Transverse colon (tissue), 4 donors: ENCODE data around the gene BUB3. TPM values are rescaled to one million over a fixed set of nuclear protein-coding genes. Genes with fewer than 3 reads are reported as not detected.

ENCODE experiments used
- DNase-seq: peaks from one replicate; pipeline ENCODE4 v3.0.0-alpha.2; 2019
- H3K27ac ChIP-seq, 4 donors: fragments of 200-600 bp; sonication (generic); 2 replicates each; pipeline ENCODE4 v1.5.1; 2016 to 2018; ENCODE audit warnings: inconsistent platforms in 4 of 4
- H3K27me3 ChIP-seq: fragments of 200-600 bp; sonication (generic); 2 replicates; pipeline ENCODE4 v1.5.1; 2017; ENCODE audit warnings: inconsistent platforms
- H3K36me3 ChIP-seq, 4 donors: fragments of 200-600 bp; sonication (generic); 2 replicates each; pipeline ENCODE4 v1.5.1; 2017 to 2019; ENCODE audit warnings: inconsistent platforms in 4 of 4
- H3K4me1 ChIP-seq, 4 donors: fragments of 200-600 bp; sonication (generic); 2 replicates each; pipeline ENCODE4 v1.5.1; 2017 to 2020; ENCODE audit warnings: inconsistent platforms in 4 of 4
- H3K4me3 ChIP-seq, 4 donors: fragments of 200-600 bp; sonication (generic); 1 replicate in 1 of 4; 2 replicates in 3 of 4; pipeline versions ENCODE4 v1.5.1 to v1.6.1; 2017 to 2019; ENCODE audit warnings: inconsistent platforms in 4 of 4
- H3K9me3 ChIP-seq, 2 donors: fragments of 200-600 bp; sonication (generic); 2 replicates each; pipeline ENCODE4 v1.5.1; 2017 to 2019; ENCODE audit warnings: inconsistent platforms in 2 of 2
- EP300 ChIP-seq: sonication (generic); formaldehyde crosslinking; IDR thresholded peaks from one replicate; pipeline ENCODE4 v1.6.1; 2017; ENCODE audit warnings: antibody characterized with exemption, low read depth
- POLR2A ChIP-seq: fragments of 450-650 bp; IDR thresholded peaks from one replicate; pipeline ENCODE4 v1.6.1; 2016; ENCODE audit warnings: antibody characterized with exemption, mild to moderate bottlenecking, moderate library complexity
- POLR2AphosphoS5 ChIP-seq, 3 donors: sonication (generic); formaldehyde crosslinking; IDR thresholded peaks; one replicate each; pipeline ENCODE4 v1.6.1; 2016; ENCODE audit warnings: antibody characterized with exemption in 3 of 3
- WGBS, 2 donors: methylation state at CpG; one replicate each; pipeline ENCODE4 v1.1.5; 2018; ENCODE audit warnings: low coverage in 1 of 2; 5-methylcytosine and 5-hydroxymethylcytosine counted together
- in situ Hi-C, 4 donors: fragments of 200-750 bp; cut with MboI; loops; one replicate each; pipeline versions ENCODE4 v1.15.0 to v1.15.1; 2017; ENCODE audit warnings: low sequenced_read_pairs in 3 of 4, low pct_ligation_motif_present in 1 of 4, low pct_unique_long_range_greater_than_20kb in 1 of 4
- intact Hi-C: fragments of 100-400 bp; cut with DNase I; formaldehyde crosslinking; loops from one replicate; pipeline ENCODE4 v1.15.1; 2023; ENCODE audit warnings: low total_unique reads
- total RNA-seq, 4 donors: library from RNA; depleted of rRNA; stranded (reverse); fragments of >200 nt; gene quantifications; one replicate each; pipeline ENCODE4 v1.1.0, GENCODE V29; 2016
- TF ChIP-seq, protein P1 (sequence below), 5 experiments: fragments of 200-600 bp in 3 of 5; fragments of 450-650 bp in 2 of 5; sonication (generic) in 3 of 5; IDR thresholded peaks; 1 replicate in 2 of 5; 2 replicates in 3 of 5; pipeline ENCODE4 v1.5.1; 2016 to 2017; ENCODE audit warnings: antibody characterized with exemption in 5 of 5, inconsistent platforms in 3 of 5, mild to moderate bottlenecking in 2 of 5, moderate library complexity in 1 of 5

The BUB3 gene
- total RNA-seq, 4 donors from 2014 or later: 22.1 to 91.1 (median 54.9) TPM

DNA sequence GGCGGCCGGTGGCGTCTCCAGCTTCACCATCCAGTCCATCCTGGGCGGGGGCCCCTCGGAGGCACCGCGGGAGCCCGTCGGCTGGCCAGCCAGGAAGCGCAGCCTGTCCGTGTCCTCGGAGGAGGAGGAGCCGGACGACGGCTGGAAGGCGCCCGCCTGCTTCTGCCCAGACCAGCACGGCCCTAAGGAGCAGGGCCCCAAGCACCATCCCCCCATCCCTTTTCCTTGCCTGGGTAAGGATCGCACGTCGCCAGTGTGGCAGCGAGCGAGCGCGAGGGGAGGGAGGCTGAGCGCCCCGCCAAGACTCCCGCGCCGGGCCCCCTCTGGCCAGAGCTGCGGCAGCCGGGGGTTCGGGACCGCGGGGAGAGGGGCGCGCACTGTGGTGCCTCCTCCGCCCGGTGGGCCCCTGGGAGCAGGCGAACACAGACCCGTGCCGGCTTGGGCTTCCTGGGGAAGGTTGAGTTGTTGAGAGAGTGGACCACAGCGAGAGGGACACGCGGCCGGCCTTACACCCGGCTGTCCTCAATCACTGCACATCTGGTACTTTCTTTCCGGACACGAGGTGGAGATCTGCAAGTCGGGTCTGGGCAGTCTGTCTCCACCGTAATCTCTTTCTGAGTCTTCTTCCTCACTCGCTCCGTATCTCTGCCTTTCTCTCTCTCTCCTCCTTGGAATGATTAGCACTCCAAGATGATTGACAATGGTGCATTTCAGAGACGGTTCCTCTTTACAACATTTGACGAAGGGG lies 5.6 kb upstream of the BUB3 start:
- H3K36me3 ChIP-seq: no peaks in the 10 kb centered on the region
- intact Hi-C loops: no loop called here
- in situ Hi-C loops: loop anchor here in 1 of 4 donors (25.0 kb wide), 1 partner anchor 414 kb away; no protein-coding TSS in a partner anchor
- peaks cover 10 to 55% (median 41%) of the 10 kb centered on the region in 4 donors for H3K4me1 ChIP-seq
- H3K9me3 ChIP-seq: no peaks in the 10 kb centered on the region
- no peak for DNase-seq
- peaks cover 99% of the 10 kb centered on the region for H3K27me3 ChIP-seq
- H3K4me3 ChIP-seq: peak overlapping the region in 1 of 4 donors; percentile 26
- 11% methylated on average over 26 of the region's 55 CpGs; no CpG with 5 or more reads in 1 of the 2 donors for WGBS, 2 donors
- no peak for TF ChIP-seq POLR2AphosphoS5 (IDR thresholded peaks at IDR 0.05)
- no peak overlapping the region for H3K27ac ChIP-seq

DNA sequence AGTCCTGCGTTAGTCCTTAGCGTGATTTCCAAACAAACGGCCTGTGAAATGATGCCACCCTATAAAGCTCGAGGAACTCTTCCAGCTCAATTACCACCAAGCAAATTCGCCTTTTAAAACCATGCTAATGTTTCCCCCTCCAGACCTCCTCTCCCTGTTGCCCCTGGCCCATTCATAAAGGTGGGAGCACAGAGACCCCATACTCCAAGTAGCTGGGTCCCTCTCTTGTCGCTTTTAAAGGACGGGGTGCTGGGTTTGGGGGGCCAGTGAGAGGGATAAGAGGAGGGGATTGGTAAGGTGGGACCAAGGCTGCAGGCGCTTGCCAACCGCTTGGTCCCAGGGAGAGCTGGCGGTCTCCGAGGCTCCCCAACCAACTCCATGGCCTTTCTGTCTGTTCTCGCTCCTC lies 5.0 kb upstream of the BUB3 start:
- peaks cover 10 to 54% (median 41%) of the 10 kb centered on the region in 4 donors for H3K4me1 ChIP-seq
- H3K36me3 ChIP-seq: no peaks in the 10 kb centered on the region
- TF ChIP-seq EP300 (no peak), POLR2A (no peak), POLR2AphosphoS5 (IDR thresholded peaks at IDR 0.05) (no peak)
- TF ChIP-seq, protein P1, sequence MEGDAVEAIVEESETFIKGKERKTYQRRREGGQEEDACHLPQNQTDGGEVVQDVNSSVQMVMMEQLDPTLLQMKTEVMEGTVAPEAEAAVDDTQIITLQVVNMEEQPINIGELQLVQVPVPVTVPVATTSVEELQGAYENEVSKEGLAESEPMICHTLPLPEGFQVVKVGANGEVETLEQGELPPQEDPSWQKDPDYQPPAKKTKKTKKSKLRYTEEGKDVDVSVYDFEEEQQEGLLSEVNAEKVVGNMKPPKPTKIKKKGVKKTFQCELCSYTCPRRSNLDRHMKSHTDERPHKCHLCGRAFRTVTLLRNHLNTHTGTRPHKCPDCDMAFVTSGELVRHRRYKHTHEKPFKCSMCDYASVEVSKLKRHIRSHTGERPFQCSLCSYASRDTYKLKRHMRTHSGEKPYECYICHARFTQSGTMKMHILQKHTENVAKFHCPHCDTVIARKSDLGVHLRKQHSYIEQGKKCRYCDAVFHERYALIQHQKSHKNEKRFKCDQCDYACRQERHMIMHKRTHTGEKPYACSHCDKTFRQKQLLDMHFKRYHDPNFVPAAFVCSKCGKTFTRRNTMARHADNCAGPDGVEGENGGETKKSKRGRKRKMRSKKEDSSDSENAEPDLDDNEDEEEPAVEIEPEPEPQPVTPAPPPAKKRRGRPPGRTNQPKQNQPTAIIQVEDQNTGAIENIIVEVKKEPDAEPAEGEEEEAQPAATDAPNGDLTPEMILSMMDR (IDR thresholded peaks at IDR 0.05): no peak
- in situ Hi-C loops (loop anchor here in 1 of 4 donors (25.0 kb wide), 1 partner anchor 413 kb away; no protein-coding TSS in a partner anchor), intact Hi-C loops (no loop called here)
- H3K27me3 ChIP-seq: peaks cover 94% of the 10 kb centered on the region
- DNase-seq: no peak
- H3K27ac ChIP-seq: no peak overlapping the region
- no peaks in the 10 kb centered on the region for H3K9me3 ChIP-seq
- H3K4me3 ChIP-seq: peak overlapping the region in 2 of 4 donors; percentile 31 to 47
- 0 to 11% methylated on average over 2 to 12 of the region's 12 CpGs for WGBS, 2 donors

DNA sequence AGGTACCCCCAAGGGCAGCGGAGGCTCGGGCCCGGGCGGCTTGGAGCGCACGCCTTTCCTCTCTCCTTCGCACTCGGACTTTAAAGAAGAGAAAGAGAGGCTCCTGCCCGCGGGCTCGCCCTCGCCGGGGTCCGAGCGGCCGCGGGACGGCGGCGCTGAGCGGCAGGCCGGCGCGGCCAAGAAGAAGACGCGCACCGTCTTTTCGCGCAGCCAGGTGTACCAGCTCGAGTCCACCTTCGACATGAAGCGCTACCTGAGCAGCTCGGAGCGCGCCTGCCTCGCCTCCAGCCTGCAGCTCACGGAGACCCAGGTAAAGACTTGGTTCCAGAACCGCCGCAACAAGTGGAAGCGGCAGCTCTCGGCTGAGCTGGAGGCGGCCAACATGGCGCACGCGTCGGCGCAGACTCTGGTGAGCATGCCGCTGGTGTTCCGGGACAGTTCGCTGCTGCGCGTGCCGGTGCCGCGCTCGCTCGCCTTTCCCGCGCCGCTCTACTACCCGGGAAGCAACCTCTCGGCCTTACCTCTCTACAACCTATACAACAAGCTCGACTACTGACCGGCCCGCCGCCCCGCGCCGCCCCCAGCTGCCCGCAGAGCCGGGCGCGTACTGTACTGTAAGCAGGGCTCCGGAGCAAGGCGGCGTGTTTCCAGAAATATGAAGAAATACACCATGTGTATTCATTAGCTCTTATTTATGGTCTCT lies 4.5 kb upstream of the BUB3 start:
- Histone ChIP-seq H3K27me3 (peaks cover 88% of the 10 kb centered on the region), H3K36me3 (no peaks in the 10 kb centered on the region), H3K4me1 (peaks cover 10 to 53% (median 41%) of the 10 kb centered on the region in 4 donors), H3K9me3 (no peaks in the 10 kb centered on the region), H3K27ac (no peak overlapping the region), H3K4me3 (peak overlapping the region in 2 of 4 donors; percentile 31 to 47)
- no peak for TF ChIP-seq POLR2AphosphoS5 (IDR thresholded peaks at IDR 0.05)
- in situ Hi-C loops (loop anchor here in 1 of 4 donors (25.0 kb wide), 1 partner anchor 413 kb away; no protein-coding TSS in a partner anchor), intact Hi-C loops (no loop called here)
- WGBS, 2 donors: 0 to 12% methylated on average over 3 to 76 of the region's 76 CpGs
- no peak for DNase-seq

DNA sequence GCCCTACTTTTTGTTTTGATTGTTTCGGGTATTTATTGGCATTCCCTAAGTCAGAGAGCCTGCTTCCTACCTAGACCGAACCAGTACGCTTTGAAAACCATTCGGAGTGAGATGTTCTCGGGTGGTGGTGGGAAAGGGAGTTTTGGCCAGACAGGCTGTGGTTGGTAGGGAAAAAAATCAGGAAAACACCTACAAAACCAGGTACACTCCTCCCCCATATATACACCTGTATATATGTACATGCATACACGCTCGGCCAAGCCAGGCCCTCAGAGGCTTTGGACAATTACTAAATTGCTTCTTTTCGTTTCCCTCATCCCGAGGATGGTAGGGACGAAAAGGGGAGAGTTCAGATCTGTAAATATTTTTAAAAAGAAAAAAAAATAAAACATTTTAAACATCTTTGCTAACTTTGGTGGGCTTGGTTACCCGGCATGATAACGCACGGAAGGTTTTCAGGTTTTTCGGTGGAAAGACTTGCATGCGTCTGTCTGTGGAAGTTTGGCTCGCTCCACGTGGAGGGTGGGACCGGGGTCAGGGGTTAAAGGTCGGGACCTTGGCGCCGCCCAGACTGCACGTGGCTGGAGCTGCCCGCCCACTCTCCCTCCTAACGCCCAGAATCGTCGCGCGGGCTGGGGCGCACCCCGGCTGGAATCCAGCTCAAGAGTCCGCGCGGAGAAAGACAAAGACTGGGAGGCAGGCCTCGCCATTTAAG lies 3.8 kb upstream of the BUB3 start:
- TF ChIP-seq, protein P1 (IDR thresholded peaks at IDR 0.05): no peak
- TF ChIP-seq POLR2A (no peak), EP300 (no peak), POLR2AphosphoS5 (IDR thresholded peaks at IDR 0.05) (no peak)
- Histone ChIP-seq H3K27ac (no peak overlapping the region), H3K4me1 (peaks cover 13 to 58% (median 45%) of the 10 kb centered on the region in 4 donors), H3K9me3 (no peaks in the 10 kb centered on the region), H3K27me3 (peaks cover 81% of the 10 kb centered on the region), H3K36me3 (no peaks in the 10 kb centered on the region), H3K4me3 (peak overlapping the region in 2 of 4 donors; percentile 7 to 47)
- in situ Hi-C loops (no loop called here), intact Hi-C loops (no loop called here)
- DNase-seq: no peak
- 17 to 18% methylated on average over 14 to 34 of the region's 34 CpGs for WGBS, 2 donors
